Activated CD4-positive, alpha-beta memory T cell treated with anti-CD3 and anti-CD28 coated beads, Interleukin-2, amount 10 ng/mL, durations not matched to agents 7 days and 5 days (primary cell): ENCODE measurements around the gene ESR2. TPM values are rescaled to one million over a fixed set of nuclear protein-coding genes. Genes with fewer than 3 reads are reported as not detected.
"Not testable (repeated sequence)": the region's sequence is repeated elsewhere in the genome, so short reads cannot be mapped to it uniquely, and the experiment has no call there.

Source experiments
- CTCF ChIA-PET: fragments of 350-600 bp; sonication (Branson Sonifier 250); formaldehyde crosslinking; loops from one replicate; lab custom pipeline; 2021; ENCODE audit warnings: antibody characterized with exemption, inconsistent platforms; lab: Charles Lee
- POLR2A ChIA-PET: fragments of 350-600 bp; sonication (Branson Sonifier 250); formaldehyde crosslinking; loops from one replicate; lab custom pipeline; 2021; ENCODE audit warnings: antibody characterized with exemption; lab: Charles Lee
- DNase-seq: peaks from one replicate; pipeline ENCODE4 v3.0.0-alpha.2; 2020
- H3K27ac Mint-ChIP-seq: one replicate; pipeline ENCODE4 v1.8.0; 2021; ENCODE audit warnings: mild to moderate bottlenecking, mixed read lengths
- H3K27me3 Mint-ChIP-seq: one replicate; pipeline ENCODE4 v1.8.0; 2021; ENCODE audit warnings: mixed read lengths
- H3K36me3 Mint-ChIP-seq: one replicate; pipeline ENCODE4 v1.8.0; 2021; ENCODE audit warnings: low read depth, mixed read lengths
- H3K4me1 Mint-ChIP-seq: one replicate; pipeline ENCODE4 v1.8.0; 2021; ENCODE audit warnings: mixed read lengths
- H3K4me3 Mint-ChIP-seq: one replicate; pipeline ENCODE4 v1.8.0; 2021; ENCODE audit warnings: mild to moderate bottlenecking, mixed read lengths
- H3K9me3 Mint-ChIP-seq: one replicate; pipeline ENCODE4 v1.8.0; 2021; ENCODE audit warnings: mixed read lengths
- total RNA-seq, 2 experiments: library from RNA; stranded (reverse); gene quantifications; one replicate each; pipeline ENCODE4 v1.2.3, GENCODE V29; 2021

Gene ESR2
- under 1 TPM; 0.13 to 0.18 TPM for total RNA-seq

- peak; percentile 30 for DNase-seq
- H3K9me3 Mint-ChIP-seq: no peaks in the 10 kb centered on the region
- peaks cover 25% of the 10 kb centered on the region for H3K27me3 Mint-ChIP-seq
- H3K36me3 Mint-ChIP-seq: no peaks in the 10 kb centered on the region
- no peak within 1 kb of the TSS for H3K27ac Mint-ChIP-seq
- POLR2A ChIA-PET: interaction anchor here (0.5 to 1.3 kb wide), 3 partner anchors 13 to 641 kb away, joined by 3 to 4 read pairs (median 3); no protein-coding TSS in a partner anchor
- peaks cover 32% of the 10 kb centered on the region for H3K4me1 Mint-ChIP-seq
- CTCF ChIA-PET: interaction anchor here (0.6 to 3.9 kb wide), 23 partner anchors 9 to 494 kb away, joined by 3 to 44 read pairs (median 4); partner anchors contain the start of gene SYNE2
- peak within 1 kb of the TSS; percentile 67 for H3K4me3 Mint-ChIP-seq
Observed at GRCh38 chr14:64293976-64294671, at the start of gene ESR2. Gene ESR2 (minus strand): TSS chr14:64294371. CDS start chr14:64282985, 11,386 bp downstream.

DNA sequence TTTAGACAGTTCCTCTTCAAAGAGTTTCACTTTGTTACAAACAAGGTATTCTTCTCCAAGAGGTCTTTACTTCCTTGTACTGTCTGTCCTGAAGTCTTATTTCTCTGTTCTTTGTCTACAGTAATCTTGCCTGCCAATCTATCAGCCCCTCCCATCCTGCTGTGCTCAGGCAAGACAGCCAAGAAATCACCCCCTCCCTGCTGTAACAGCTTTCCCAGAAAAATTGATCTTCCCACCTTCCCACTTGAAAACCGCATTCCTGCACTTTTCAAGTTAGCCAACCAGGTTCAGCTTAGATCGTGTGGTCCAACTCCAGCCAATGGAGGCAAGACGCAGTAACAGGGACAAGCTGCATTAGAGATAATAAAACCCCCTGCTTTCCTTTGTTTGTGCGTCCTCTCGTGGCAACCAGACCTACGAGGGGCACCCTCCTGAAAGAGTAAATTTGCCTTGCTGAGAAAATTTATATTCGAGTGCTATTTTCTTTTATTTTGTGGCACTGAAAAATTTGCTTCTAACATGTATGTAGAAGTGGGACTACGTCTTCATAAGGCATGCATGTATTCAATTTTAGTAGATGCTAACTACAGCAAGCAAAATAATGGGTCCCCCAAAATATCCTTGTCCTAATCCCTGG, 46.5 kb upstream of the ESR2 start:
- H3K27me3 Mint-ChIP-seq: no peaks in the 10 kb centered on the region
- POLR2A ChIA-PET: no interaction called here
- CTCF ChIA-PET: interaction anchor here (1.0 kb wide), 1 partner anchor 90 kb away, joined by 3 read pairs; no protein-coding TSS in a partner anchor
- peaks cover 37% of the 10 kb centered on the region for H3K4me1 Mint-ChIP-seq
- H3K36me3 Mint-ChIP-seq: peaks cover 13% of the 10 kb centered on the region
- no peak overlapping the region for H3K4me3 Mint-ChIP-seq
- H3K27ac Mint-ChIP-seq: no peak overlapping the region
- DNase-seq: no peak
- H3K9me3 Mint-ChIP-seq: peaks cover 10% of the 10 kb centered on the region

DNA sequence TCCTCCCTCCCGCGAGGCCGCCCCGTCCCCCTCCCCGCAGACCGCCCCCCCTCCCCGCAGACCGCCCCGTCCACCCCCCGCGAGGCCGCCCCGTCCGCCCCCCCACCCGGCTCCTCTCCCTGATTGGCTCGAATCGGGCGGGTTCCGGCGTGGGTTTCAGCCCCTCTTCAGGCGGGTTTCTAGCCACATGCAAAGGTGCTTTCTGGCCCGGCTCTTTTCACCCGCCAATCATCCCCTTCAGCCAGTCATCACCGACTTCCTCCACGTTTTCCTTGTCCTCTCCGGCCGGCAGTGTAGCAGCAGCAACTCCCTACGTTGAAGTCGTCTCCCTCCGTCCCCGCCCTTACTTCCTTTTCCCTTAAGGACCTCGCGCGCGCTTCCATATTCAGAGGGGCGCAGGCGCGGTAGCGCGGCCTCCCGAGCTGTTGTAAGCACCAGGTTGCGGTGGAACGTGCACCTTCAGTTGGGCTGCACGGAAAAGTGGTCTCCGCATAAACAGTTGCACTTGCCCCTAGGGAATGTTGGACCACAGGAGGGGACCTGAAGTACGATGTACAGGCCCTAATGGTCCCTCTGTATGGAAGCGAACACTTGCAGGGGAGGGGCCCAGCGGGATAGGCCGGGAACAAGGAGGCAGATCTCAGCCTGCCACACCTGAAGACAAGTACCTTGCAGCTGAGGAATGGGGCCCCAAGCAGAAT, 44.6 kb upstream of the ESR2 start:
- Mint-ChIP-seq H3K9me3 (peaks cover 10% of the 10 kb centered on the region), H3K27ac (peak overlapping the region; percentile 80), H3K36me3 (peaks cover 15% of the 10 kb centered on the region), H3K27me3 (no peaks in the 10 kb centered on the region), H3K4me1 (peaks cover 33% of the 10 kb centered on the region), H3K4me3 (peak overlapping the region; percentile 77)
- ChIA-PET CTCF (interaction anchor here (0.9 to 2.0 kb wide), 8 partner anchors 11 to 642 kb away, joined by 3 to 8 read pairs (median 4); partner anchors contain the start of gene SYNE2), POLR2A (interaction anchor here (1.0 to 3.6 kb wide), 9 partner anchors 46 to 485 kb away, joined by 3 to 53 read pairs (median 9); partner anchors contain the start of genes MTHFD1, SYNE2 and ZBTB1)
- DNase-seq: peak; percentile 91

- Mint-ChIP-seq H3K36me3 (peaks cover 15% of the 10 kb centered on the region), H3K9me3 (peaks cover 10% of the 10 kb centered on the region), H3K27ac (peak overlapping the region; percentile 80), H3K4me3 (peak overlapping the region; percentile 77), H3K27me3 (no peaks in the 10 kb centered on the region), H3K4me1 (peaks cover 33% of the 10 kb centered on the region)
- peak; percentile 38 for DNase-seq
- ChIA-PET POLR2A (interaction anchor here (0.8 to 3.6 kb wide), 14 partner anchors 47 to 485 kb away, joined by 3 to 53 read pairs (median 4); partner anchors contain the start of genes MTHFD1, SYNE2 and ZBTB1), CTCF (interaction anchor here (0.5 to 2.0 kb wide), 12 partner anchors 10 to 643 kb away, joined by 3 to 8 read pairs (median 4); partner anchors contain the start of gene SYNE2)
Observed at GRCh38 chr14:64337888-64338615, 43.9 kb upstream of the ESR2 start.

GRCh38 chr14:64329149-64329548, 35.0 kb upstream of the ESR2 start:
- H3K27me3 Mint-ChIP-seq: peaks cover 9% of the 10 kb centered on the region
- no peak for DNase-seq
- H3K27ac Mint-ChIP-seq: no peak overlapping the region
- no peaks in the 10 kb centered on the region for H3K4me1 Mint-ChIP-seq
- ChIA-PET CTCF (no interaction called here), POLR2A (no interaction called here)
- no peak overlapping the region for H3K4me3 Mint-ChIP-seq
- H3K36me3 Mint-ChIP-seq: peaks cover 3% of the 10 kb centered on the region
- no peaks in the 10 kb centered on the region for H3K9me3 Mint-ChIP-seq

- H3K27ac Mint-ChIP-seq: no peak overlapping the region
- peaks cover 2% of the 10 kb centered on the region for H3K36me3 Mint-ChIP-seq
- DNase-seq: no peak
- H3K9me3 Mint-ChIP-seq: no peaks in the 10 kb centered on the region
- no peak overlapping the region for H3K4me3 Mint-ChIP-seq
- peaks cover 15% of the 10 kb centered on the region for H3K27me3 Mint-ChIP-seq
- ChIA-PET CTCF (interaction anchor here (0.6 to 0.8 kb wide), 2 partner anchors 11 to 13 kb away, joined by 3 read pairs; no protein-coding TSS in a partner anchor), POLR2A (no interaction called here)
- no peaks in the 10 kb centered on the region for H3K4me1 Mint-ChIP-seq
Observed at GRCh38 chr14:64326502-64326901, 32.3 kb upstream of the ESR2 start.

GRCh38 chr14:64324895-64325294, 30.7 kb upstream of the ESR2 start:
- no peak overlapping the region for H3K27ac Mint-ChIP-seq
- POLR2A ChIA-PET: no interaction called here
- H3K9me3 Mint-ChIP-seq: no peaks in the 10 kb centered on the region
- peaks cover 2% of the 10 kb centered on the region for H3K36me3 Mint-ChIP-seq
- no peak overlapping the region for H3K4me3 Mint-ChIP-seq
- DNase-seq: no peak
- CTCF ChIA-PET: no interaction called here
- peaks cover 17% of the 10 kb centered on the region for H3K27me3 Mint-ChIP-seq
- no peaks in the 10 kb centered on the region for H3K4me1 Mint-ChIP-seq

GRCh38 chr14:64324461-64324860, 30.3 kb upstream of the ESR2 start:
- Mint-ChIP-seq H3K4me3 (no peak overlapping the region), H3K27ac (no peak overlapping the region), H3K27me3 (peaks cover 17% of the 10 kb centered on the region), H3K9me3 (no peaks in the 10 kb centered on the region), H3K4me1 (no peaks in the 10 kb centered on the region), H3K36me3 (peaks cover 2% of the 10 kb centered on the region)
- ChIA-PET CTCF (no interaction called here), POLR2A (no interaction called here)
- no peak for DNase-seq

- H3K27ac Mint-ChIP-seq, POLR2A ChIA-PET, DNase-seq, H3K4me1 Mint-ChIP-seq, H3K36me3 Mint-ChIP-seq, H3K9me3 Mint-ChIP-seq, CTCF ChIA-PET, H3K4me3 Mint-ChIP-seq: not testable (repeated sequence)
- H3K27me3 Mint-ChIP-seq: peaks cover 14% of the 10 kb centered on the region
Observed at GRCh38 chr14:64320362-64320761, 26.2 kb upstream of the ESR2 start.

GRCh38 chr14:64318695-64319094, 24.5 kb upstream of the ESR2 start:
- H3K9me3 Mint-ChIP-seq, H3K4me1 Mint-ChIP-seq, POLR2A ChIA-PET, H3K4me3 Mint-ChIP-seq, H3K36me3 Mint-ChIP-seq, H3K27ac Mint-ChIP-seq, H3K27me3 Mint-ChIP-seq, DNase-seq: not testable (repeated sequence)
- CTCF ChIA-PET: interaction anchor here (2.0 kb wide), 1 partner anchor 14 kb away, joined by 6 read pairs; no protein-coding TSS in a partner anchor

DNA sequence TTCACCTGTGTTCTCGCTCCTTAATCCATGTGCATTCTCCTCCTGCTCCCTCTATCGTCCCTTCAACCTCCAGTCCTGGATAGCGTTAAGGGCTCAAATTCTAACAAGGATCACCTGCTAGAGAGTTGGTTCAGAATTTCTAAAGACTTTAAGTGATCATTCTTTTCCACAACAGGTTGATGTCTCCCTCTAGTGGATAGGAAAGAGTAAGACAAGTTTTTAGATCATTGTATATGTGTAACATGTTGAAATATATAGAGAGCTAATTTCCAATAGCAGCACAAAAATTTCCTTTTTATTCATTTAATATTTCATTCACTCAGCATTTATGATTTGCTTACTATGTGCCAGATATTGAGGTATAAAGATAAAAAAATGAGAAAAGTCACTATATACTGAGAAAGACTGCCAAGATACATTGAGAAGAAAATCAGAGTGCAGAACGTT, 9.3 kb upstream of the ESR2 start:
- Mint-ChIP-seq H3K27ac (no peak overlapping the region), H3K9me3 (no peaks in the 10 kb centered on the region), H3K27me3 (peaks cover 2% of the 10 kb centered on the region), H3K36me3 (no peaks in the 10 kb centered on the region), H3K4me3 (no peak overlapping the region), H3K4me1 (peaks cover 3% of the 10 kb centered on the region)
- ChIA-PET CTCF (interaction anchor here (0.6 to 3.5 kb wide), 52 partner anchors 8 to 918 kb away, joined by 3 to 44 read pairs (median 4); partner anchors contain the start of genes ESR2 and MTHFD1), POLR2A (no interaction called here)
- DNase-seq: no peak

- Mint-ChIP-seq H3K9me3 (no peaks in the 10 kb centered on the region), H3K27me3 (peaks cover 9% of the 10 kb centered on the region), H3K4me3 (no peak overlapping the region), H3K4me1 (peaks cover 30% of the 10 kb centered on the region), H3K36me3 (no peaks in the 10 kb centered on the region), H3K27ac (no peak overlapping the region)
- ChIA-PET POLR2A (no interaction called here), CTCF (interaction anchor here (0.6 to 2.3 kb wide), 4 partner anchors 14 to 575 kb away, joined by 3 to 6 read pairs (median 4); no protein-coding TSS in a partner anchor)
- no peak for DNase-seq
Observed at GRCh38 chr14:64298773-64299172, 4.6 kb upstream of the ESR2 start.
